ENCODE data around the gene ARSH.
"Not testable (repeated sequence)": the region's sequence is repeated elsewhere in the genome, so short reads cannot be mapped to it uniquely, and the experiment has no call there.

ARSH gene

GRCh38 chrX:3044196-3044595, 37.9 kb downstream of the ARSH start:
- no peak for DNase-seq (ENCODE audit: low read depth)

GRCh38 chrX:3044671-3045070, 38.3 kb downstream of the ARSH start:
- DNase-seq (ENCODE audit: low read depth): no peak

- no peak for DNase-seq (ENCODE audit: low read depth)
Measured at GRCh38 chrX:3046253-3047240, 40.2 kb downstream of the ARSH start.

GRCh38 chrX:3050523-3051175, 44.3 kb downstream of the ARSH start:
- not testable (repeated sequence) for DNase-seq (ENCODE audit: low read depth)

- DNase-seq (ENCODE audit: low read depth): no peak
Measured at GRCh38 chrX:3052860-3053259, 46.5 kb downstream of the ARSH start.

GRCh38 chrX:3066555-3066954, 60.2 kb downstream of the ARSH start:
- no peak for DNase-seq (ENCODE audit: low read depth)

- no peak for DNase-seq (ENCODE audit: low read depth)
Measured at GRCh38 chrX:3075959-3076358, 69.6 kb downstream of the ARSH start.

GRCh38 chrX:3076416-3076991, 70.2 kb downstream of the ARSH start:
- DNase-seq (ENCODE audit: low read depth): no peak

Data from stromal cell of bone marrow (primary cell).